Measurements from ENCODE around the gene FRMD3. TPM values are rescaled to one million over a fixed set of nuclear protein-coding genes. Genes with fewer than 3 reads are reported as not detected.
A peak's percentile ranks its signal among the peaks of the same experiment; 100 is the strongest.

Gene FRMD3
- total RNA-seq, 1 donor: 0.86 TPM

GRCh38 chr9:83544002-83544698, 5.9 kb upstream of the FRMD3 start:
- peak; percentile 72 for DNase-seq (ENCODE audit: low read depth)
- no peak overlapping the region for H3K4me3 ChIP-seq (ENCODE audit: low read depth, low read length)
- TF ChIP-seq CTCF (IDR thresholded peaks at IDR 0.05; ENCODE audit: insufficient read depth, low read depth, low read length): peak; percentile 79

GRCh38 chr9:83538890-83539238, 663 bp upstream of the FRMD3 start:
- no peak for DNase-seq (ENCODE audit: low read depth)
- TF ChIP-seq CTCF (IDR thresholded peaks at IDR 0.05; ENCODE audit: insufficient read depth, low read depth, low read length): no peak
- H3K4me3 ChIP-seq (ENCODE audit: low read depth, low read length): peak overlapping the region; percentile 53

GRCh38 chr9:83537331-83538171, 650 bp downstream of the FRMD3 start:
- peak; percentile 7 for DNase-seq (ENCODE audit: low read depth)
- peak overlapping the region; percentile 53 for H3K4me3 ChIP-seq (ENCODE audit: low read depth, low read length)
- TF ChIP-seq CTCF (IDR thresholded peaks at IDR 0.05; ENCODE audit: insufficient read depth, low read depth, low read length): no peak

- no peak overlapping the region for H3K4me3 ChIP-seq (ENCODE audit: low read depth, low read length)
- DNase-seq (ENCODE audit: low read depth): no peak
- TF ChIP-seq CTCF (IDR thresholded peaks at IDR 0.05; ENCODE audit: insufficient read depth, low read depth, low read length): no peak
Measured at GRCh38 chr9:83536332-83536731, 1.9 kb downstream of the FRMD3 start.

GRCh38 chr9:83535736-83536135, 2.5 kb downstream of the FRMD3 start:
- no peak overlapping the region for H3K4me3 ChIP-seq (ENCODE audit: low read depth, low read length)
- no peak for DNase-seq (ENCODE audit: low read depth)
- no peak for TF ChIP-seq CTCF (IDR thresholded peaks at IDR 0.05; ENCODE audit: insufficient read depth, low read depth, low read length)

- DNase-seq (ENCODE audit: low read depth): no peak
- H3K4me3 ChIP-seq (ENCODE audit: low read depth, low read length): no peak overlapping the region
- TF ChIP-seq CTCF (IDR thresholded peaks at IDR 0.05; ENCODE audit: insufficient read depth, low read depth, low read length): no peak
Measured at GRCh38 chr9:83533296-83533695, 4.9 kb downstream of the FRMD3 start.
